HepG2 (cell line): ENCODE data around the gene KIF22. TPM values are rescaled to one million over a fixed set of nuclear protein-coding genes. Genes with fewer than 3 reads are reported as not detected.

Experiments
- BHLHE40 ChIP-seq: IDR thresholded peaks from 2 replicates; pipeline ENCODE4 v1.6.1; 2011; ENCODE audit warnings: low read length, improper control_type of control experiment
- CCAR2 ChIP-seq: fragments of 200-400 bp; formaldehyde crosslinking; optimal IDR thresholded peaks from 2 replicates; pipeline ENCODE3; 2018; ENCODE audit warnings: low read depth, mild to moderate bottlenecking, low read length, moderate library complexity
- CENPT ChIP-seq: sonication (generic); formaldehyde crosslinking; IDR thresholded peaks from 2 replicates; pipeline ENCODE4 v1.8.0; 2022; ENCODE audit warnings: low read depth, mild to moderate bottlenecking, moderate library complexity, missing genetic modification reagents
- ETV6 ChIP-seq: sonication (generic); formaldehyde crosslinking; conservative IDR thresholded peaks from 2 replicates; pipeline ENCODE4 v1.4.0; 2020; ENCODE audit warnings: missing genetic modification reagents
- GZF1 ChIP-seq: sonication (generic); formaldehyde crosslinking; IDR thresholded peaks from 2 replicates; pipeline ENCODE4 v1.5.1; 2020; ENCODE audit warnings: mild to moderate bottlenecking, missing genetic modification reagents
- MLLT10 ChIP-seq: sonication (generic); formaldehyde crosslinking; IDR thresholded peaks from 2 replicates; pipeline ENCODE4 v1.4.0; 2020; ENCODE audit warnings: missing genetic modification reagents
- MTF2 ChIP-seq: sonication (generic); formaldehyde crosslinking; IDR thresholded peaks from 2 replicates; pipeline ENCODE4 v1.5.0; 2020; ENCODE audit warnings: missing genetic modification reagents, borderline replicate concordance
- NFE2 ChIP-seq: sonication (generic); formaldehyde crosslinking; IDR thresholded peaks from 2 replicates; pipeline ENCODE4 v1.4.0; 2020; ENCODE audit warnings: missing genetic modification reagents
- SSRP1 ChIP-seq: IDR thresholded peaks from 2 replicates; pipeline ENCODE4 v1.6.1; 2016; ENCODE audit warnings: control low read depth
- ZFX ChIP-seq: sonication (generic); formaldehyde crosslinking; IDR thresholded peaks from 2 replicates; pipeline ENCODE4 v1.4.0; 2020; ENCODE audit warnings: mild to moderate bottlenecking, low read depth, missing genetic modification reagents, moderate library complexity
- ZNF253 ChIP-seq: sonication (generic); formaldehyde crosslinking; IDR thresholded peaks from 2 replicates; pipeline ENCODE4 v1.8.0; 2022; ENCODE audit warnings: mild to moderate bottlenecking, missing genetic modification reagents, borderline replicate concordance
- ZNF567 ChIP-seq: sonication (generic); formaldehyde crosslinking; IDR thresholded peaks from 2 replicates; pipeline ENCODE4 v1.8.1; 2023; ENCODE audit warnings: mild to moderate bottlenecking, missing genetic modification reagents, borderline replicate concordance
- polyA plus RNA-seq, 8 experiments: library from polyadenylated mRNA; depleted of rRNA in 3 of 8; stranded (reverse) in 7 of 8; unstranded in 1 of 8; fragments of >200 nt; fragmentation: Illumina TruSeq in 4 of 8; extraction: Trizol in 4 of 8; gene quantifications; 2 replicates each; pipeline versions ENCODE4 v1.2.1 to v1.2.3, GENCODE V29; 2011 to 2016; ENCODE audit warnings: low read depth in 4 of 8, missing spikeins in 1 of 8, mixed read lengths in 1 of 8; ENCODE audit not compliant: insufficient read depth in 1 of 8
- total RNA-seq, 5 experiments: library from RNA; depleted of rRNA; stranded (reverse); fragments of >200 nt; fragmentation: Illumina TruSeq; extraction: Trizol; gene quantifications; 2 replicates each; pipeline ENCODE4 v1.2.3, GENCODE V29; 2016; ENCODE audit warnings: low read depth in 1 of 5
- TF ChIP-seq, protein P1 (sequence below), 2 experiments: sonication (generic) in 1 of 2; formaldehyde crosslinking in 1 of 2; IDR thresholded peaks; 2 replicates each; pipeline versions ENCODE4 v1.5.1 to v1.6.1; 2011 to 2020; ENCODE audit warnings: borderline replicate concordance in 1 of 2, low read depth in 1 of 2, low read length in 1 of 2, mild to moderate bottlenecking in 1 of 2, missing genetic modification reagents in 1 of 2, moderate library complexity in 1 of 2
- TF ChIP-seq, protein P2 (sequence below): sonication (generic); formaldehyde crosslinking; IDR thresholded peaks from 2 replicates; pipeline ENCODE4 v1.9.0; 2021; ENCODE audit warnings: mild to moderate bottlenecking, missing genetic modification reagents
- TF ChIP-seq, protein P3 (sequence below): IDR thresholded peaks from 2 replicates; pipeline ENCODE4 v1.6.1; 2016; ENCODE audit warnings: missing biosample characterization, missing genetic modification reagents, low read depth
- TF ChIP-seq, protein P4 (sequence below): sonication (generic); formaldehyde crosslinking; IDR thresholded peaks from 2 replicates; pipeline ENCODE4 v1.8.1; 2023; ENCODE audit warnings: mild to moderate bottlenecking, missing genetic modification reagents

The KIF22 gene
- total and polyA plus RNA-seq, 2 of the 13 experiments (the other 11 are each of a cell fraction or from before 2014, with no cell fraction given): 95.8 to 118 TPM

DNA sequence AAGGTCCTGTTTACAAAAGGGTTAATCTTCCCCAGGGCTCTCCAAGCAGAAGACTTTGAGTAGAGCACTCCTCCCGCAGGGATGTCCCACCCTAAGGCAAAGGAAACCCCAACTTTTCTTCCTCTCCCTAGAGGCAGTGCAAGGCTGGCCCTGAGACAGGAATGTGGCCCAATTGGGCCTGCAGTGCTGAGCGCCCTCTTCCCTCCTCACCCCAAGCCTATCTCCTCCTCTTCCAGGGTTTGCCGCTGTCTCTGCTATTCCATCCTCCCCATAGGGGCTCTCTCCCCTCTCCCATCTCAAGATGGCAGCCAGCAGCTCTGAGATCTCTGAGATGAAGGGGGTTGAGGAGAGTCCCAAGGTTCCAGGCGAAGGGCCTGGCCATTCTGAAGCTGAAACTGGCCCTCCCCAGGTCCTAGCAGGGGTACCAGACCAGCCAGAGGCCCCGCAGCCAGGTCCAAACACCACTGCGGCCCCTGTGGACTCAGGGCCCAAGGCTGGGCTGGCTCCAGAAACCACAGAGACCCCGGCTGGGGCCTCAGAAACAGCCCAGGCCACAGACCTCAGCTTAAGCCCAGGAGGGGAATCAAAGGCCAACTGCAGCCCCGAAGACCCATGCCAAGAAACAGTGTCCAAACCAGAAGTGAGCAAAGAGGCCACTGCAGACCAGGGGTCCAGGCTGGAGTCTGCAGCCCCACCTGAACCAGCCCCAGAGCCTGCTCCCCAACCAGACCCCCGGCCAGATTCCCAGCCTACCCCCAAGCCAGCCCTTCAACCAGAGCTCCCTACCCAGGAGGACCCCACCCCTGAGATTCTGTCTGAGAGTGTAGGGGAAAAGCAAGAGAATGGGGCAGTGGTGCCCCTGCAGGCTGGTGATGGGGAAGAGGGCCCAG is 22.4 kb downstream of the KIF22 start (continued):
- TF ChIP-seq, protein P1, sequence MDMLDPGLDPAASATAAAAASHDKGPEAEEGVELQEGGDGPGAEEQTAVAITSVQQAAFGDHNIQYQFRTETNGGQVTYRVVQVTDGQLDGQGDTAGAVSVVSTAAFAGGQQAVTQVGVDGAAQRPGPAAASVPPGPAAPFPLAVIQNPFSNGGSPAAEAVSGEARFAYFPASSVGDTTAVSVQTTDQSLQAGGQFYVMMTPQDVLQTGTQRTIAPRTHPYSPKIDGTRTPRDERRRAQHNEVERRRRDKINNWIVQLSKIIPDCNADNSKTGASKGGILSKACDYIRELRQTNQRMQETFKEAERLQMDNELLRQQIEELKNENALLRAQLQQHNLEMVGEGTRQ (IDR thresholded peaks at IDR 0.05; ENCODE audit: low read depth, low read length): no peak
- TF ChIP-seq, protein P1 (CRISPR knock-in tag; IDR thresholded peaks at IDR 0.05; ENCODE audit: borderline replicate concordance): no peak
- no peak for TF ChIP-seq MLLT10
- no peak for TF ChIP-seq CCAR2
- TF ChIP-seq SSRP1 (CRISPR knock-in tag): no peak
- TF ChIP-seq ZNF253 (CRISPR knock-in tag): no peak
- TF ChIP-seq ZFX (CRISPR knock-in tag): peak; percentile 18
- no peak for TF ChIP-seq CENPT (CRISPR knock-in tag)
- TF ChIP-seq BHLHE40: no peak
- no peak for TF ChIP-seq ETV6 (CRISPR knock-in tag)
- TF ChIP-seq, protein P2, sequence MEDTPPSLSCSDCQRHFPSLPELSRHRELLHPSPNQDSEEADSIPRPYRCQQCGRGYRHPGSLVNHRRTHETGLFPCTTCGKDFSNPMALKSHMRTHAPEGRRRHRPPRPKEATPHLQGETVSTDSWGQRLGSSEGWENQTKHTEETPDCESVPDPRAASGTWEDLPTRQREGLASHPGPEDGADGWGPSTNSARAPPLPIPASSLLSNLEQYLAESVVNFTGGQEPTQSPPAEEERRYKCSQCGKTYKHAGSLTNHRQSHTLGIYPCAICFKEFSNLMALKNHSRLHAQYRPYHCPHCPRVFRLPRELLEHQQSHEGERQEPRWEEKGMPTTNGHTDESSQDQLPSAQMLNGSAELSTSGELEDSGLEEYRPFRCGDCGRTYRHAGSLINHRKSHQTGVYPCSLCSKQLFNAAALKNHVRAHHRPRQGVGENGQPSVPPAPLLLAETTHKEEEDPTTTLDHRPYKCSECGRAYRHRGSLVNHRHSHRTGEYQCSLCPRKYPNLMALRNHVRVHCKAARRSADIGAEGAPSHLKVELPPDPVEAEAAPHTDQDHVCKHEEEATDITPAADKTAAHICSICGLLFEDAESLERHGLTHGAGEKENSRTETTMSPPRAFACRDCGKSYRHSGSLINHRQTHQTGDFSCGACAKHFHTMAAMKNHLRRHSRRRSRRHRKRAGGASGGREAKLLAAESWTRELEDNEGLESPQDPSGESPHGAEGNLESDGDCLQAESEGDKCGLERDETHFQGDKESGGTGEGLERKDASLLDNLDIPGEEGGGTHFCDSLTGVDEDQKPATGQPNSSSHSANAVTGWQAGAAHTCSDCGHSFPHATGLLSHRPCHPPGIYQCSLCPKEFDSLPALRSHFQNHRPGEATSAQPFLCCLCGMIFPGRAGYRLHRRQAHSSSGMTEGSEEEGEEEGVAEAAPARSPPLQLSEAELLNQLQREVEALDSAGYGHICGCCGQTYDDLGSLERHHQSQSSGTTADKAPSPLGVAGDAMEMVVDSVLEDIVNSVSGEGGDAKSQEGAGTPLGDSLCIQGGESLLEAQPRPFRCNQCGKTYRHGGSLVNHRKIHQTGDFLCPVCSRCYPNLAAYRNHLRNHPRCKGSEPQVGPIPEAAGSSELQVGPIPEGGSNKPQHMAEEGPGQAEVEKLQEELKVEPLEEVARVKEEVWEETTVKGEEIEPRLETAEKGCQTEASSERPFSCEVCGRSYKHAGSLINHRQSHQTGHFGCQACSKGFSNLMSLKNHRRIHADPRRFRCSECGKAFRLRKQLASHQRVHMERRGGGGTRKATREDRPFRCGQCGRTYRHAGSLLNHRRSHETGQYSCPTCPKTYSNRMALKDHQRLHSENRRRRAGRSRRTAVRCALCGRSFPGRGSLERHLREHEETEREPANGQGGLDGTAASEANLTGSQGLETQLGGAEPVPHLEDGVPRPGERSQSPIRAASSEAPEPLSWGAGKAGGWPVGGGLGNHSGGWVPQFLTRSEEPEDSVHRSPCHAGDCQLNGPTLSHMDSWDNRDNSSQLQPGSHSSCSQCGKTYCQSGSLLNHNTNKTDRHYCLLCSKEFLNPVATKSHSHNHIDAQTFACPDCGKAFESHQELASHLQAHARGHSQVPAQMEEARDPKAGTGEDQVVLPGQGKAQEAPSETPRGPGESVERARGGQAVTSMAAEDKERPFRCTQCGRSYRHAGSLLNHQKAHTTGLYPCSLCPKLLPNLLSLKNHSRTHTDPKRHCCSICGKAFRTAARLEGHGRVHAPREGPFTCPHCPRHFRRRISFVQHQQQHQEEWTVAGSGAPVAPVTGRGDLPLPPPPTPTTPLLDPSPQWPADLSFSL: no peak
- no peak for TF ChIP-seq ZNF567 (CRISPR knock-in tag)
- 0 out of 2 replicates have a peak, but pooled peaks have one; percentile 4 for TF ChIP-seq GZF1
- TF ChIP-seq, protein P3, sequence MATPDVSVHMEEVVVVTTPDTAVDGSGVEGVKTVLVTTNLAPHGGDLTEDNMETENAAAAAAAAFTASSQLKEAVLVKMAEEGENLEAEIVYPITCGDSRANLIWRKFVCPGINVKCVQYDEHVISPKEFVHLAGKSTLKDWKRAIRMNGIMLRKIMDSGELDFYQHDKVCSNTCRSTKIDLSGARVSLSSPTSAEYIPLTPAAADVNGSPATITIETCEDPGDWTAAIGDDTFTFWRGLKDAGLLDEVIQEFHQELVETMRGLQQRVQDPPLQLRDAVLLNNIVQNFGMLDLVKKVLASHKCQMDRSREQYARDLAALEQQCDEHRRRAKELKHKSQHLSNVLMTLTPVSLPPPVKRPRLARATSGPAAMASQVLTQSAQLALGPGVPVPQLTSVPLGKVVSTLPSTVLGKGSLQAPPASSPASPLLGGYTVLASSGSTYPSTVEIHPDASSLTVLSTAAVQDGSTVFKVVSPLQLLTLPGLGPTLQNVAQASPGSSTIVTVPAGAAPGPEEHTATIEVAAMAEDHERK (CRISPR knock-in tag): no peak
- no peak for TF ChIP-seq MTF2
- TF ChIP-seq, protein P4, sequence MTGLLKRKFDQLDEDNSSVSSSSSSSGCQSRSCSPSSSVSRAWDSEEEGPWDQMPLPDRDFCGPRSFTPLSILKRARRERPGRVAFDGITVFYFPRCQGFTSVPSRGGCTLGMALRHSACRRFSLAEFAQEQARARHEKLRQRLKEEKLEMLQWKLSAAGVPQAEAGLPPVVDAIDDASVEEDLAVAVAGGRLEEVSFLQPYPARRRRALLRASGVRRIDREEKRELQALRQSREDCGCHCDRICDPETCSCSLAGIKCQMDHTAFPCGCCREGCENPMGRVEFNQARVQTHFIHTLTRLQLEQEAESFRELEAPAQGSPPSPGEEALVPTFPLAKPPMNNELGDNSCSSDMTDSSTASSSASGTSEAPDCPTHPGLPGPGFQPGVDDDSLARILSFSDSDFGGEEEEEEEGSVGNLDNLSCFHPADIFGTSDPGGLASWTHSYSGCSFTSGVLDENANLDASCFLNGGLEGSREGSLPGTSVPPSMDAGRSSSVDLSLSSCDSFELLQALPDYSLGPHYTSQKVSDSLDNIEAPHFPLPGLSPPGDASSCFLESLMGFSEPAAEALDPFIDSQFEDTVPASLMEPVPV: no peak
- TF ChIP-seq NFE2 (CRISPR knock-in tag): peak; percentile 21; the same call in 1 of the 2 replicates
